ENCODE data around the gene MTA3. TPM values are rescaled to one million over a fixed set of nuclear protein-coding genes. Genes with fewer than 3 reads are reported as not detected.
"Not testable (repeated sequence)": the region's sequence is repeated elsewhere in the genome, so short reads cannot be mapped to it uniquely, and the experiment has no call there.

Gene MTA3
- total and polyA plus RNA-seq, 10 donors = 11.6 to 42.9 (median 28.5) TPM

DNA sequence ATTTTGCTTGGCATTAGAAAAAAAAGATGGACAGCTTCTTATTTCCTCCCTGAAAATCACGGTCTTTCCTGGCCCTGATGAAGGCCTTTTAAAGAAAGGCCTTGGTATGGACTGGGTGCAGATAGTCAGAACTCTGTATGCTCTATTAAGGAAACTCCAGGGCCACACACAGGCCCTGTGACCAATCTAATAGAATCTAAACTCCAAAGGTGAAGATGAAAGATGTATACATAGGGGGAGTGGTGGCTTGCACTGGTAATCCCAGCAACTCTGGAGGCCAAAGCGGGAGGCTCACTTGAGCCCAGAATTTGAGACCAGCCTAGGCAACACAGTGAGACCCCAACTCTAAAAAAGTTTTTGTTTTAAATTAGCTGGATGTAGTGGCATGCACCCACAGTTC, 158.2 kb downstream of the MTA3 start:
- TF ChIP-seq POLR2AphosphoS5 (IDR thresholded peaks at IDR 0.05) (no peak), POLR2A (IDR thresholded peaks at IDR 0.05) (no peak)
- TF ChIP-seq, protein P1, sequence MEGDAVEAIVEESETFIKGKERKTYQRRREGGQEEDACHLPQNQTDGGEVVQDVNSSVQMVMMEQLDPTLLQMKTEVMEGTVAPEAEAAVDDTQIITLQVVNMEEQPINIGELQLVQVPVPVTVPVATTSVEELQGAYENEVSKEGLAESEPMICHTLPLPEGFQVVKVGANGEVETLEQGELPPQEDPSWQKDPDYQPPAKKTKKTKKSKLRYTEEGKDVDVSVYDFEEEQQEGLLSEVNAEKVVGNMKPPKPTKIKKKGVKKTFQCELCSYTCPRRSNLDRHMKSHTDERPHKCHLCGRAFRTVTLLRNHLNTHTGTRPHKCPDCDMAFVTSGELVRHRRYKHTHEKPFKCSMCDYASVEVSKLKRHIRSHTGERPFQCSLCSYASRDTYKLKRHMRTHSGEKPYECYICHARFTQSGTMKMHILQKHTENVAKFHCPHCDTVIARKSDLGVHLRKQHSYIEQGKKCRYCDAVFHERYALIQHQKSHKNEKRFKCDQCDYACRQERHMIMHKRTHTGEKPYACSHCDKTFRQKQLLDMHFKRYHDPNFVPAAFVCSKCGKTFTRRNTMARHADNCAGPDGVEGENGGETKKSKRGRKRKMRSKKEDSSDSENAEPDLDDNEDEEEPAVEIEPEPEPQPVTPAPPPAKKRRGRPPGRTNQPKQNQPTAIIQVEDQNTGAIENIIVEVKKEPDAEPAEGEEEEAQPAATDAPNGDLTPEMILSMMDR (IDR thresholded peaks at IDR 0.05 in 8 of 11, conservative IDR thresholded peaks at IDR 0.05 in 3 of 11) = no peak
- Histone ChIP-seq H3K9me3 (peaks cover 0 to 15% (median 10%) of the 10 kb centered on the region in 8 donors), H3K36me3 (peaks cover 0 to 41% (median 0%) of the 10 kb centered on the region in 6 donors), H3K27ac (no peak overlapping the region), H3K27me3 (replicated peaks in 1 of 7) (no peaks in the 10 kb centered on the region), H3K4me3 (no peak overlapping the region), H3K4me1 (peaks cover 0 to 19% (median 0%) of the 10 kb centered on the region in 6 donors)
- intact Hi-C loops (cut with DNase I; ENCODE audit: low total_unique reads) = no loop called here
- 81 to 95% (median 94%) methylated on average over 2 of the region's 2 CpGs for WGBS, 5 donors
- DNase-seq = no peak

- H3K4me1 ChIP-seq; H3K27ac ChIP-seq; H3K4me3 ChIP-seq; H3K27me3 ChIP-seq (replicated peaks in 1 of 7); intact Hi-C loops (cut with DNase I; ENCODE audit: low total_unique reads); DNase-seq: not testable (repeated sequence)
- 84 to 93% (median 89%) methylated on average over 4 of the region's 4 CpGs for WGBS, 5 donors
- Histone ChIP-seq H3K36me3 (peaks cover 0 to 62% (median 6%) of the 10 kb centered on the region in 6 donors), H3K9me3 (peaks cover 4 to 46% (median 38%) of the 10 kb centered on the region in 8 donors)
Measured at GRCh38 chr2:42731316-42731715, 162.9 kb downstream of the MTA3 start.

GRCh38 chr2:42733852-42734251, 165.4 kb downstream of the MTA3 start:
- intact Hi-C loops (cut with DNase I; ENCODE audit: low total_unique reads) = no loop called here
- Histone ChIP-seq H3K27ac (no peak overlapping the region), H3K36me3 (peaks cover 0 to 80% (median 12%) of the 10 kb centered on the region in 6 donors), H3K9me3 (peaks cover 4 to 59% (median 45%) of the 10 kb centered on the region in 8 donors), H3K4me3 (no peak overlapping the region), H3K27me3 (replicated peaks in 1 of 7) (no peaks in the 10 kb centered on the region), H3K4me1 (no peaks in the 10 kb centered on the region)
- no peak for TF ChIP-seq POLR2A (IDR thresholded peaks at IDR 0.05)
- TF ChIP-seq POLR2AphosphoS5 (IDR thresholded peaks at IDR 0.05) = no peak
- TF ChIP-seq, protein P1 (IDR thresholded peaks at IDR 0.05 in 8 of 11, conservative IDR thresholded peaks at IDR 0.05 in 3 of 11) = no peak
- DNase-seq = no peak
- WGBS, 5 donors = 90 to 98% (median 95%) methylated on average over 1 of the region's 1 CpG

DNA sequence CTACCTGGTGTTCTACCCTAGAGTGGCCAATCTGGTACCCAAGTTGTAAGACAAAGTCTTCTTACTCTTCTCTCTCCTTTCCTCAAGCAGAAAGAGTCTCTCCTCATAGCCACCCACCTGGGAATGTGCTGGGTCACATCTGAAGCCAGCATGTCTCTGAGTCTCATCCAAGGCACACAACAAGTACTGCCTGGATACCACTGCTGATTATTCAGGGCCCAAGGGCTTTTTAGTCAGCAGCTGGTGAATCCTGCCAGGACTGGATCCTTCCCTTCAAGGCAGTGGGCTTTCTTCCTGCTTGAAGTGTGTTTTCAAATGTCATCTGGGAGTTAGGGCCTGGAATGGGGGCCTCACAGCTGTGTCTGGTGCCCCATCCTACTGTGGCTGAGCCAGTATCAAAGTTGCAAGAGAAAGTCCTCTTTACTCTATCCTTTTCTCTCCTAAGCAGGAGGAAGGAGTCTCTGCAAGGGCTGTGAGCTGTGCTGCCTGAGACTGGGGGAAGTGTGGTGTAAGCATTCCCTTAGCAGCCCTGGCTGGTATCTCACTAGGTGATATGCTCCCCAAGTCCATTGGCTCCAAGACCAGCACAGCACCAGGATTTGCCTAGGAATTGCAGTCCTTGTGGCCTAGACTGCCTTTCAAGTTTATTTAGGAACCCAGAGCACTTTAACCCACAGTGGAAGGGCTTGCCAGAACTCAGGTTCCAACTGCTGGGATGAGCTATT, 168.3 kb downstream of the MTA3 start:
- Histone ChIP-seq H3K36me3 (peaks cover 0 to 71% (median 12%) of the 10 kb centered on the region in 6 donors), H3K4me3 (no peak overlapping the region), H3K9me3 (peaks cover 4 to 48% (median 32%) of the 10 kb centered on the region in 8 donors), H3K27me3 (replicated peaks in 1 of 7) (no peaks in the 10 kb centered on the region), H3K4me1 (no peaks in the 10 kb centered on the region), H3K27ac (no peak overlapping the region)
- intact Hi-C loops (cut with DNase I; ENCODE audit: low total_unique reads) = no loop called here
- no peak for DNase-seq
- TF ChIP-seq, protein P1 (IDR thresholded peaks at IDR 0.05 in 8 of 11, conservative IDR thresholded peaks at IDR 0.05 in 3 of 11) = no peak
- no peak for TF ChIP-seq POLR2AphosphoS5 (IDR thresholded peaks at IDR 0.05)
